ENCODE data around the gene CEP350.

DNA sequence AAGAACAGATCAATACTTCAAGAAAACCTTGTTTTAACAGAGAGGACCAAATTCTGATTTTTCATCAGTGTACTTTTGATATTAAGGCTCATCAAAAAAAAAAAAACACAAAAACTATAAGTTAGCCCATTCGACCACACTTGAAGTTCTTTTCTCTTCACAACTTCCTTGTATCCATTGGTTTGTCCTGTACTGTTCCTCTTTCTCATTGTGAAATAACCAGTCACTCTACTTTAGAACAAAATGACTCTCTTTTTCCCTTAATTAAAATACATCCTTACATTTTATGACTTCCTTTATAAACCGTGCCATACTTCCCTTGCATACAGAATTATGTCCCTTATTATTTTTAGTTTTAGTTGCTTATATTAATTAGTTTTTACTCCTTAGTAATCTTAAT, 208.4 kb downstream of the CEP350 start:
- TF ChIP-seq, protein P1, sequence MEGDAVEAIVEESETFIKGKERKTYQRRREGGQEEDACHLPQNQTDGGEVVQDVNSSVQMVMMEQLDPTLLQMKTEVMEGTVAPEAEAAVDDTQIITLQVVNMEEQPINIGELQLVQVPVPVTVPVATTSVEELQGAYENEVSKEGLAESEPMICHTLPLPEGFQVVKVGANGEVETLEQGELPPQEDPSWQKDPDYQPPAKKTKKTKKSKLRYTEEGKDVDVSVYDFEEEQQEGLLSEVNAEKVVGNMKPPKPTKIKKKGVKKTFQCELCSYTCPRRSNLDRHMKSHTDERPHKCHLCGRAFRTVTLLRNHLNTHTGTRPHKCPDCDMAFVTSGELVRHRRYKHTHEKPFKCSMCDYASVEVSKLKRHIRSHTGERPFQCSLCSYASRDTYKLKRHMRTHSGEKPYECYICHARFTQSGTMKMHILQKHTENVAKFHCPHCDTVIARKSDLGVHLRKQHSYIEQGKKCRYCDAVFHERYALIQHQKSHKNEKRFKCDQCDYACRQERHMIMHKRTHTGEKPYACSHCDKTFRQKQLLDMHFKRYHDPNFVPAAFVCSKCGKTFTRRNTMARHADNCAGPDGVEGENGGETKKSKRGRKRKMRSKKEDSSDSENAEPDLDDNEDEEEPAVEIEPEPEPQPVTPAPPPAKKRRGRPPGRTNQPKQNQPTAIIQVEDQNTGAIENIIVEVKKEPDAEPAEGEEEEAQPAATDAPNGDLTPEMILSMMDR (IDR thresholded peaks at IDR 0.05), result no peak
- no peak for TF ChIP-seq POLR2A (IDR thresholded peaks at IDR 0.05)

All from transverse colon (tissue), 3 donors.